GM12878 (cell line): ENCODE data around the gene PSMB4. TPM values are rescaled to one million over a fixed set of nuclear protein-coding genes. Genes with fewer than 3 reads are reported as not detected.

Experiments
- ATAC-seq: fragments of 200-7000 bp; cut with Tn5 transposase; 3 replicates; pipeline ENCODE4 v1.9.1; 2020; ENCODE audit warnings: mild to moderate bottlenecking, moderate library complexity
- BruUV-seq: library from RNA; stranded (reverse); fragments of 400-500 nt; replicated peaks from 2 replicates; lab custom pipeline; 2021; lab: Mats Ljungman, UMichigan
- CTCF ChIA-PET: fragments of 300-600 bp; sonication (Branson Sonifier 250); formaldehyde crosslinking; extraction: SDS; loops from one replicate; lab custom pipeline; 2021; ENCODE audit warnings: inconsistent platforms; lab: Yijun Ruan, JAX
- POLR2A ChIA-PET: fragments of 350-600 bp; formaldehyde crosslinking; extraction: SDS; loops from one replicate; lab custom pipeline; 2021; ENCODE audit warnings: inconsistent platforms; lab: Charles Lee
- RAD21 ChIA-PET: fragments of 300-600 bp; sonication (Branson Sonifier 250); formaldehyde crosslinking; loops from one replicate; lab custom pipeline; 2023; ENCODE audit warnings: antibody characterized with exemption; ENCODE audit not compliant: unreplicated experiment; lab: Charles Lee
- SMC1A ChIA-PET: fragments of 300-600 bp; sonication (Branson Sonifier 250); formaldehyde crosslinking; loops from one replicate; lab custom pipeline; 2023; ENCODE audit not compliant: unreplicated experiment, uncharacterized antibody; lab: Charles Lee
- DNase-seq: peaks from one replicate; pipeline ENCODE4 v3.0.0-alpha.2; 2011; ENCODE audit warnings: low read depth, low spot score
- FAIRE-seq: peaks from 3 replicates; lab custom pipeline; 2011; peaks lifted over from hg19 to GRCh38; lab: Jason Lieb, UNC
- H2AFZ ChIP-seq: 2 replicates; pipeline ENCODE4 v1.6.0; 2011; ENCODE audit warnings: low read depth, low read length, control low read depth; ENCODE audit not compliant: control insufficient read depth
- H3K27ac ChIP-seq: 2 replicates; pipeline ENCODE4 v1.5.1; 2011; ENCODE audit warnings: control low read depth; ENCODE audit not compliant: control insufficient read depth, insufficient read depth
- H3K27me3 ChIP-seq, 2 experiments: replicated peaks in 1 of 2; 2 replicates each; pipeline versions ENCODE4 v1.6.0 to v1.6.1; 2011; ENCODE audit warnings: low read length in 1 of 2; ENCODE audit not compliant: control insufficient read depth in 2 of 2, insufficient read depth in 2 of 2
- H3K36me3 ChIP-seq, 2 experiments: 2 replicates each; pipeline ENCODE4 v1.5.1; 2011; ENCODE audit warnings: low read length in 1 of 2; ENCODE audit not compliant: control insufficient read depth in 2 of 2, insufficient read depth in 2 of 2
- H3K4me1 ChIP-seq: 2 replicates; pipeline ENCODE4 v1.6.1; 2011; ENCODE audit warnings: mild to moderate bottlenecking, low read length, moderate library complexity, mixed read lengths; ENCODE audit not compliant: control insufficient read depth, insufficient read depth
- H3K4me2 ChIP-seq: 2 replicates; pipeline ENCODE4 v1.6.0; 2011; ENCODE audit warnings: control low read depth; ENCODE audit not compliant: control insufficient read depth, insufficient read depth
- H3K4me3 ChIP-seq: fragments of 200-600 bp; sonication (generic); 2 replicates; pipeline ENCODE4 v1.5.1; 2016
- H3K79me2 ChIP-seq: 2 replicates; pipeline ENCODE4 v1.6.0; 2011; ENCODE audit warnings: low read length; ENCODE audit not compliant: control insufficient read depth, insufficient read depth
- H3K9ac ChIP-seq: 2 replicates; pipeline ENCODE4 v1.8.0; 2011; ENCODE audit warnings: low read length, control low read depth, mixed read lengths; ENCODE audit not compliant: control insufficient read depth, insufficient read depth
- H3K9me3 ChIP-seq: replicated peaks from 3 replicates; pipeline ENCODE4 v1.5.1; 2011; ENCODE audit warnings: mild to moderate bottlenecking, low read length; ENCODE audit not compliant: control insufficient read depth, insufficient read depth
- H4K20me1 ChIP-seq: 2 replicates; pipeline ENCODE4 v1.6.0; 2011; ENCODE audit not compliant: control insufficient read depth, insufficient read depth
- KLF5 ChIP-seq: fragments of 450-650 bp; IDR thresholded peaks from 2 replicates; pipeline ENCODE4 v1.6.1; 2014; ENCODE audit warnings: mild to moderate bottlenecking; ENCODE audit not compliant: partially characterized antibody
- MTA2 ChIP-seq: fragments of 450-650 bp; IDR thresholded peaks from 2 replicates; pipeline ENCODE4 v1.6.1; 2016; ENCODE audit warnings: low read depth, mild to moderate bottlenecking, moderate library complexity
- SIN3A ChIP-seq: IDR thresholded peaks from 2 replicates; pipeline ENCODE4 v1.6.1; 2012; ENCODE audit warnings: low read depth, low read length, improper control_type of control experiment
- SP1 ChIP-seq: IDR thresholded peaks from one replicate; pipeline ENCODE4 v1.6.1; 2011; ENCODE audit warnings: low read depth, low read length
- ZBTB33 ChIP-seq: fragments of 450-650 bp; IDR thresholded peaks from 2 replicates; pipeline ENCODE4 v1.6.1; 2017; ENCODE audit warnings: mild to moderate bottlenecking
- WGBS: methylation state at CpG from one replicate; pipeline ENCODE4 v1.1.6; 2016; ENCODE audit warnings: low lambda C conversion rate; ENCODE audit not compliant: insufficient replicate concordance, insufficient coverage; ENCODE audit errors: missing lambda C conversion rate; 5-methylcytosine and 5-hydroxymethylcytosine counted together
- in situ Hi-C: fragments of 300-500 bp; cut with MboI; formaldehyde crosslinking; loops from 9 replicates; pipeline ENCODE4 v1.14.3; 2018; ENCODE audit warnings: mixed read lengths
- intact Hi-C: fragments of 100-400 bp; cut with micrococcal nuclease; formaldehyde crosslinking; loops from one replicate; pipeline ENCODE4 v1.14.2; 2022; ENCODE audit not compliant: unreplicated experiment
- polyA plus RNA-seq, 11 experiments: library from polyadenylated mRNA; depleted of rRNA in 4 of 11; unstranded in 6 of 11; stranded (reverse) in 5 of 11; fragments of >200 nt; fragmentation: Nextera tagmentation in 4 of 11; fragmentation: Illumina TruSeq in 1 of 11; extraction: Ambion mirVana in 4 of 11; extraction: Trizol in 1 of 11; gene quantifications; 1 replicate in 1 of 11; 2 replicates in 10 of 11; pipeline versions ENCODE4 v1.2.1 to v1.2.3, GENCODE V29; 2011 to 2016; ENCODE audit warnings: inconsistent platforms in 2 of 11, missing spikeins in 2 of 11, low read depth in 1 of 11
- total RNA-seq, 4 experiments: library from RNA; depleted of rRNA in 3 of 4; stranded (reverse); fragments of >200 nt in 3 of 4; fragmentation: Illumina TruSeq in 1 of 4; extraction: Trizol in 1 of 4; gene quantifications; 2 replicates each; pipeline versions ENCODE4 v1.2.1 to v1.2.3, GENCODE V29; 2013 to 2021

The PSMB4 gene
- total and polyA plus RNA-seq, 10 of the 15 experiments (the other 5 are each of a cell fraction or from before 2014, with no cell fraction given): 278 to 610 (median 421) TPM

GRCh38 chr1:151435174-151435573, 35.8 kb downstream of the PSMB4 start (continued):
- TF ChIP-seq ZBTB33 (no peak), MTA2 (no peak), KLF5 (no peak), SIN3A (no peak)

- ATAC-seq (no peak), DNase-seq (no peak), FAIRE-seq (no peak)
- no peak for TF ChIP-seq SP1
- WGBS: 77% methylated on average over 4 of the region's 6 CpGs
- no peaks in the 10 kb centered on the region for H4K20me1 ChIP-seq
- ChIA-PET CTCF (interaction anchor here (0.6 to 1.0 kb wide), 3 partner anchors 13 to 136 kb away, joined by 3 read pairs; no protein-coding TSS in a partner anchor), SMC1A (interaction anchor here (0.6 to 2.2 kb wide), 4 partner anchors 8 to 99 kb away, joined by 3 to 7 read pairs (median 3); no protein-coding TSS in a partner anchor), POLR2A (interaction anchor here (0.7 kb wide), 1 partner anchor 145 kb away, joined by 3 read pairs; no protein-coding TSS in a partner anchor), RAD21 (interaction anchor here (0.9 to 1.3 kb wide), 2 partner anchors 20 to 136 kb away, joined by 3 to 4 read pairs; no protein-coding TSS in a partner anchor)
- in situ Hi-C loops (no loop called here), intact Hi-C loops (no loop called here)
- H2AFZ ChIP-seq: no peak overlapping the region
- BruUV-seq: no TSS peak
- peaks cover 2 to 18% of the 10 kb centered on the region in 2 experiments; a peak in 3 of 4 replicates for H3K36me3 ChIP-seq
- no peak overlapping the region for H3K27ac ChIP-seq
- H3K4me2 ChIP-seq: no peak overlapping the region
- H3K27me3 ChIP-seq: no peaks in the 10 kb centered on the region
- H3K9me3 ChIP-seq: no peaks in the 10 kb centered on the region
- peaks cover 77% of the 10 kb centered on the region for H3K79me2 ChIP-seq
- H3K4me3 ChIP-seq: no peak overlapping the region
- H3K9ac ChIP-seq: no peak overlapping the region
- peaks cover 15% of the 10 kb centered on the region for H3K4me1 ChIP-seq
Measured at GRCh38 chr1:151436985-151437384, 37.6 kb downstream of the PSMB4 start.
